RWPE1 (cell line): Measurements from ENCODE around the gene PYROXD2.

Experiments
- CTCF ChIA-PET: fragments of 350-600 bp; sonication (Branson Sonifier 250); formaldehyde crosslinking; extraction: SDS; loops from one replicate; lab custom pipeline; 2021; lab: Yijun Ruan, JAX
- POLR2A ChIA-PET: fragments of 400-600 bp; formaldehyde crosslinking; extraction: SDS; loops from one replicate; lab custom pipeline; 2020; ENCODE audit warnings: antibody characterized with exemption; ENCODE audit not compliant: low non-redundant PET; lab: Yijun Ruan, JAX
- DNase-seq: peaks from one replicate; pipeline ENCODE4 v3.0.0; 2012; ENCODE audit warnings: low spot score
- H3K27ac ChIP-seq: fragments of 450-650 bp; 2 replicates; pipeline ENCODE4 v1.5.1; 2017
- TF ChIP-seq, protein P1 (sequence below): fragments of 450-650 bp; conservative IDR thresholded peaks from 2 replicates; pipeline ENCODE4 v1.5.1; 2017; ENCODE audit warnings: low read depth, mild to moderate bottlenecking

PYROXD2 gene

DNA sequence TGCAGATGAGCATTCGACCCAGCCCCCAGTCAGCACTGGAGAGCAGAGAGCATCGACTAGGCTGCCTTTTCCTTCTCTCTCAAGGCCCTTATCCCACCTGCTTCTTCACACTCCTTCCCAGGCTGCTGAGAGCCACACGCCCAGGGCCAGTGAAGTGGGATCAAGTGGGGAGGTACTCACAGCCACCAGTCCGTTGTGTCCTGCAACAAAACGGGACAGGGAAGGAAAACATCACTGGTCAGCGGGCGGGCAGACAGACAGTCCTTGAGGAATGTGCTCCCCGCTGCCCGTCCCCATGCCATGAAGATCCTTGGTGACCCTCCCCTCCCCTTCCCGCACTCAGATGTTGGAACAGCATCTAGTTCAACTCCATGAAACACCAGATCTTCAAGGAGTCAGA is 4.2 kb downstream of the PYROXD2 start:
- H3K27ac ChIP-seq: no peak overlapping the region
- CTCF ChIA-PET: no interaction called here
- DNase-seq: no peak
- POLR2A ChIA-PET: no interaction called here
- TF ChIP-seq, protein P1, sequence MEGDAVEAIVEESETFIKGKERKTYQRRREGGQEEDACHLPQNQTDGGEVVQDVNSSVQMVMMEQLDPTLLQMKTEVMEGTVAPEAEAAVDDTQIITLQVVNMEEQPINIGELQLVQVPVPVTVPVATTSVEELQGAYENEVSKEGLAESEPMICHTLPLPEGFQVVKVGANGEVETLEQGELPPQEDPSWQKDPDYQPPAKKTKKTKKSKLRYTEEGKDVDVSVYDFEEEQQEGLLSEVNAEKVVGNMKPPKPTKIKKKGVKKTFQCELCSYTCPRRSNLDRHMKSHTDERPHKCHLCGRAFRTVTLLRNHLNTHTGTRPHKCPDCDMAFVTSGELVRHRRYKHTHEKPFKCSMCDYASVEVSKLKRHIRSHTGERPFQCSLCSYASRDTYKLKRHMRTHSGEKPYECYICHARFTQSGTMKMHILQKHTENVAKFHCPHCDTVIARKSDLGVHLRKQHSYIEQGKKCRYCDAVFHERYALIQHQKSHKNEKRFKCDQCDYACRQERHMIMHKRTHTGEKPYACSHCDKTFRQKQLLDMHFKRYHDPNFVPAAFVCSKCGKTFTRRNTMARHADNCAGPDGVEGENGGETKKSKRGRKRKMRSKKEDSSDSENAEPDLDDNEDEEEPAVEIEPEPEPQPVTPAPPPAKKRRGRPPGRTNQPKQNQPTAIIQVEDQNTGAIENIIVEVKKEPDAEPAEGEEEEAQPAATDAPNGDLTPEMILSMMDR: no peak

DNA sequence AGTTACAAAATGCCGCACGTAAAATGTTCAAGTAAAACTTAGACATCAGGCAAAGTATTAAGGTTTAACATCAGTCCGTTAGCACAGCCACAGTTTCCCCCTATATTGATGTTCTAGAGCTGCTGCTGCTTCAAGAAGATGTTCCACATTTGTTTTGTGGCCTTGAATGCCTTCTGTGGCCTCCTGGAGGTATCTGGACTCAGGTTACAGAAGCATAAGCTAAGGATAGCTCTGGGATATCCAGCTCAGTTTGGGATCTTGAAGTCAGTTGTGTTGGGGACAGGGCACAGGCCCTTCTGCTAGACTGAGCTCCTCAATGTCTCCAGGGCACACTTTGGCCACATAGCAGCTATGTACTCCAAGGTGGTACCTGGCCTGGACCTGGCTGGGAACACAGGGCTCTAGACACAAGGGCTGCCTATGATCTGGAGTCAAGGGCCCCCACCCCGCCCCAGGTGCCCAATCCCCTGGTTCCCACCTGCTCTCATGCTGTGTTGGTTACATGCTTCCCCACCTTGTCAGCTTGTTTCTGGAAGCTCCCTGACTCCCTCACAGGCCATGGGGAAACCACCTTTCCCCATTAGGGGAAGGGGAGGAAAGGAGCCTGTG is 4.7 kb downstream of the PYROXD2 start:
- ChIA-PET CTCF (interaction anchor here (0.5 kb wide), 1 partner anchor 241 kb away, joined by 4 read pairs; no protein-coding TSS in a partner anchor), POLR2A (no interaction called here)
- H3K27ac ChIP-seq: no peak overlapping the region
- TF ChIP-seq, protein P1: no peak
- DNase-seq: no peak

DNA sequence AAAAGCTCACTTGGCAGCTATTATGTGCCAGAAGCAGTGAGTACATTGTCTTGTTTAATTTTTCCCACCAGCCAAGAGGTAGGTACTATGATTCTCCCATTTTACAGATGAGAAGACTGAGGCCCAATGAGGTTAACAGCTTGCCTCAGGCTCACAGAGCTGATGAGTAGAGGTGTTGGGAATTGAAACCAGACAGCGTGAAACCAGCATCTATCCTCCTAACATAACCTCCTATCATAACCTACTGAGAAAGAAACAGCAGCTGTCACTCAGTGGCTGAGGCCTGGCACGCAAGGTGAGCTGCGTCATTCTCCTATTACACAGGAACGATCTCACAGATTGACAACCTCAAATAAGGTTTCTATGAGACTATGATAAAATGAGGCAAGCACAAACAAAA is 6.2 kb downstream of the PYROXD2 start:
- CTCF ChIA-PET: no interaction called here
- H3K27ac ChIP-seq: no peak overlapping the region
- TF ChIP-seq, protein P1: no peak
- POLR2A ChIA-PET: no interaction called here
- DNase-seq: no peak

DNA sequence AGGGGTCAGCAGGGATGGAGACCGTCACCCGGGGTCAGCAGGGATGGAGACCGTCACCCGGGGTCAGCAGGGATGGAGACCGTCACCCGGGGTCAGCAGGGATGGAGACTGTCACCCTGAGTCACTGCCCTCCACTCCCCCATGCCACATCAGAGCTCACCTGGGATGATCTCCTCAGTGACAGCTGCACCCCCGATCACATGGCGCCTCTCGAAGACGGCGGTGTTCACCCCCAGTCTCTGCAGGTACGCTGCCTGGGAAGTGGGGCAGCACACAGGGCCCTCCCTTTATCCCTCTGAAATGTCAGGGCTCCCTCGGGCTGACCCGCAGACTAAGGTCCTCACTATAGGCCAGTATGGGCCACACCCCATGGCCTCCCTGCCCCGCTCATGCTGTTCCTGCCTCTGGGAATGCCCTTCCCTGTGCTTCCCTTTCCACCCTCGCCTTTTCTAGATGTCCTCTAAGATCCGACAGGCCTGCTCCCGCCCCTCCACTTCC is 7.2 kb downstream of the PYROXD2 start:
- POLR2A ChIA-PET: no interaction called here
- DNase-seq: no peak
- TF ChIP-seq, protein P1: no peak
- CTCF ChIA-PET: no interaction called here
- no peak overlapping the region for H3K27ac ChIP-seq

DNA sequence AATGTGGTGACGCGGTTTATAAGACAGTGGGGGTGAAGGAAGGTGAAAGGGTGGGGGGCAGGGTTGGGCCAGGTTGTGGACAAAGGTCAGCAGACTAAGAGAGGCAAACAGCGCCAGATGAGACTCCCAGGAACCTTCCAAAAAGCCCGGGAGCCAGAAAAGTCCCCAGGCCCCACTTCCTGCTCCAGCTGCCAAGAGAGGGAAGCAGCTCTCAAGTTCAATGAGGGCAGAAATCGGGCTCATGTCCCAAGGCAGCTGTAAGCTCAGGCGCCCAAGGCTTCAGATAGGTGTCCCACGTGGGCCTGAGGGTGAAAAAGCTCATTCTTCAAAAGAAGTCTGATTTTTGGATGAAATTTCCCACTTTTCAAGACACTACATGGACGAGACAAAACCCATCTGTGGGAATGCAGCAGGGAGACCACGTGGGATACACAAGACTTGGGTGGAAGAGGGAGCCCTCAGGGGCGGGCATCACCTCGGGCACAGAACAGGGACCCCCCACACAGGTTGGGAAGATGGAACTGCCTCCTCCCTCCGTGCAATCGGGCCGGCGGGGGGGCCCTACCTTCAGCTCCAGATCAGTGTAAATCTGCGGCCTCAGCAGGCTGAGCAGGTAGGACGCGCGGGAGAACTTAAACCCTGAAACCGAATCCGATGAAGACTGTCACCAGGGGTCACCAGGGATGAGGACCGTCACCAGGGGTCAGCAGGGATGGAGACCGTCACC is 7.8 kb downstream of the PYROXD2 start:
- DNase-seq: no peak
- TF ChIP-seq, protein P1: no peak
- POLR2A ChIA-PET: no interaction called here
- CTCF ChIA-PET: no interaction called here
- H3K27ac ChIP-seq: no peak overlapping the region

DNA sequence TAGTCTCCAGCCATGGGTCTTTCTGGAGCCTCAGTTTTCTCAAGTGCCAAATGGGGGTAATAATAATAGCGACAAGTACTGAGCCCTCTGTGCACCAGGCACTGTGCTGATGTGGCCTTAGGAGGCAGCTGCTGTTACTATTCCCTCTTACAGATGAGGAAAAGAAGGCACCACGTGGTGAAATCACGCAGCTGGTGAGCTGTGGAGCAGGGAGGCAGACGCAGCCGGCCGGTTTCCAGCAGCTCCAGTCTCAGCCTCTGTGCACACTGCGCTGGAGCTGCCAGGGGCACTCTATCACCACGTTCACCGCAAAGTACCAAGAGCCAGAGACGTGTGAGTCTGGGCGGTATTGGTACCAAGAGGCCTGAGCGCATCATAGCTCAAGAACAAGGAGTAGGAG is 9.6 kb downstream of the PYROXD2 start:
- CTCF ChIA-PET: interaction anchor here (0.6 to 1.0 kb wide), 2 partner anchors 20 to 63 kb away, joined by 3 read pairs; no protein-coding TSS in a partner anchor
- H3K27ac ChIP-seq: peak overlapping the region; percentile 64
- DNase-seq: no peak
- POLR2A ChIA-PET: no interaction called here
- TF ChIP-seq, protein P1: no peak
